HCT116 (cell line): ENCODE results near the gene HRK.
"Not testable (repeated sequence)": the region's sequence is repeated elsewhere in the genome, so short reads cannot be mapped to it uniquely, and the experiment has no call there.

Source experiments
- CTCF ChIP-seq, 3 experiments: fragments of 200-600 bp in 1 of 3; sonication (generic) in 1 of 3; IDR thresholded peaks in 2 of 3; conservative IDR thresholded peaks in 1 of 3; 2 replicates each; pipeline ENCODE4 v1.5.1; 2012 to 2017; ENCODE audit warnings: low read depth in 2 of 3, low read length in 2 of 3, antibody characterized with exemption in 1 of 3, borderline replicate concordance in 1 of 3, control low read depth in 1 of 3, mild to moderate bottlenecking in 1 of 3, mixed read lengths in 1 of 3, mixed run types in 1 of 3, moderate library complexity in 1 of 3; ENCODE audit not compliant: insufficient read depth in 1 of 3
- POLR2A ChIP-seq: IDR thresholded peaks from 2 replicates; pipeline ENCODE4 v1.7.0; 2011; ENCODE audit warnings: borderline replicate concordance; ENCODE audit not compliant: insufficient read depth, insufficient read length; ENCODE audit errors: extremely low read depth

DNA sequence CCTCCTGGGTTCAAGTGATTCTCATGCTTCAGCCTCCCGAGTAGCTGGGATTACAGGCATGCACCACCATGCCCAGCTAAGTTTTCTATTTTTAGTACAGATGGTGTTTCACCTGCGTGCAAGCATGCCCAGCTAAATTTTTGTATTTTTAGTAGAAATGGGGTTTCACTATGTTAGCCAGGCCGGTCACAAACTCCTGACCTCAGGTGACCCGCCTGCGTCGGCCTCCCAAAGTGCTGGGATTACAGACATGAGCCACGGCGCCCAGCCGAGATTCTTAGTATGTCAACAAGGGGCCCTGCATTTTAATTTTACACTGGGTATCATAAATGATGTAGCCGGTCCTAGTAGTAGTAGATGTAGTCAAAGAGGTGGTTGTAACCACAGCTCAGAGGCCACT lies 66.5 kb downstream of the HRK start:
- TF ChIP-seq POLR2A; CTCF (IDR thresholded peaks at IDR 0.05 in 2 of 3, conservative IDR thresholded peaks at IDR 0.05 in 1 of 3; ENCODE audit: borderline replicate concordance in 1 of 3, insufficient read depth in 1 of 3, low read depth in 2 of 3, low read length in 2 of 3): not testable (repeated sequence)
